ENCODE measurements around the gene KIZ. TPM values are rescaled to one million over a fixed set of nuclear protein-coding genes. Genes with fewer than 3 reads are reported as not detected.

The KIZ gene
- total RNA-seq, 1 experiment from 2014 or later = 17.6 TPM

DNA sequence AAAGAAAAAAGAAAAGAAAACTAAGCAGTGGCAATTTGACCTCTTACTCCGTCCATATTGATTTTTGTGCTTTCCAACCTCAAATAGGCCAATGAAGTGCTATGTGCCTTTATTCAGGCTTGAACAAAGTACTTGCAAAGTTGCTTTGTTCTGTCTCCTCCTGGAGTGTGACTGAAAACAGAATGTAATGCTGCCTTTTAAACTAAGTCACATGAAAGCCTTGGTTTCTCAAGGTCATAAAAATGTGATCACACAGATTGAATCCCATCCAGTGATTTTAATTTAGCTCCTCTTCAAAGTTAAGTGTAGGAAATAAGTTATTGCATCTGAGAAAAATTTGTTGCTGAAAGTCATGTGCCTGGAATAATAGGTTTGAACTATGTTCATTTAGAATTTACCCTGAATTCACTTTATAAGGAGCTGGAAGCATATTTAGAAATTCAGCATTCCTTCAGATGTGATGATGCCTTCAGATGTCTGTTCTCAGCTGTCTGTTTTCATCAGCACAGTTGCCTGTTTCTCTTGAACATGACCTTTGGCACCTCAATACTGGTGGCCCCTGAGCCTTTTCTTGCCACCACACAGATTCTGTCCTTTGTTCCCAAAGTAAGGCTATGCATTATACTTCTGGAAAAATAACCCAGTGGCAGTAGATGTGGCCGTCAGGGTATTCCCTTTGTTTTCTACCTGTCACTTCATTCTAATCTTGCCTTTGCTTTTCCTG is 48.8 kb downstream of the KIZ start:
- RAD21 ChIA-PET (ENCODE audit: low non-redundant PET in 1 of 2, low total read pairs in 2 of 2, uncharacterized antibody in 2 of 2, unreplicated experiment in 2 of 2) = no interaction called here
- TF ChIP-seq ELF1 (IDR thresholded peaks at IDR 0.05; ENCODE audit: borderline replicate concordance, low read depth) (no peak), EZH2phosphoT487 (IDR thresholded peaks at IDR 0.05; ENCODE audit: borderline replicate concordance) (no peak), YY1 (IDR thresholded peaks at IDR 0.05; ENCODE audit: extremely low read depth, insufficient replicate concordance, low read depth, low read length) (no peak), RAD21 (IDR thresholded peaks at IDR 0.05; ENCODE audit: low read depth) (no peak), EGR1 (IDR thresholded peaks at IDR 0.05; ENCODE audit: low read depth) (no peak), TCF7L2 (IDR thresholded peaks at IDR 0.05; ENCODE audit: borderline replicate concordance, extremely low read depth, insufficient read depth, insufficient read length) (no peak), CEBPB (IDR thresholded peaks at IDR 0.05; ENCODE audit: low read depth) (no peak), JUND (IDR thresholded peaks at IDR 0.05) (no peak), POLR2A (IDR thresholded peaks at IDR 0.05; ENCODE audit: borderline replicate concordance, extremely low read depth, insufficient read depth, insufficient read length) (no peak)
- TF ChIP-seq, protein P1, sequence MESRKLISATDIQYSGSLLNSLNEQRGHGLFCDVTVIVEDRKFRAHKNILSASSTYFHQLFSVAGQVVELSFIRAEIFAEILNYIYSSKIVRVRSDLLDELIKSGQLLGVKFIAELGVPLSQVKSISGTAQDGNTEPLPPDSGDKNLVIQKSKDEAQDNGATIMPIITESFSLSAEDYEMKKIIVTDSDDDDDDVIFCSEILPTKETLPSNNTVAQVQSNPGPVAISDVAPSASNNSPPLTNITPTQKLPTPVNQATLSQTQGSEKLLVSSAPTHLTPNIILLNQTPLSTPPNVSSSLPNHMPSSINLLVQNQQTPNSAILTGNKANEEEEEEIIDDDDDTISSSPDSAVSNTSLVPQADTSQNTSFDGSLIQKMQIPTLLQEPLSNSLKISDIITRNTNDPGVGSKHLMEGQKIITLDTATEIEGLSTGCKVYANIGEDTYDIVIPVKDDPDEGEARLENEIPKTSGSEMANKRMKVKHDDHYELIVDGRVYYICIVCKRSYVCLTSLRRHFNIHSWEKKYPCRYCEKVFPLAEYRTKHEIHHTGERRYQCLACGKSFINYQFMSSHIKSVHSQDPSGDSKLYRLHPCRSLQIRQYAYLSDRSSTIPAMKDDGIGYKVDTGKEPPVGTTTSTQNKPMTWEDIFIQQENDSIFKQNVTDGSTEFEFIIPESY (IDR thresholded peaks at IDR 0.05; ENCODE audit: extremely low read depth, insufficient replicate concordance, low read length) = no peak
- TF ChIP-seq, protein P2, sequence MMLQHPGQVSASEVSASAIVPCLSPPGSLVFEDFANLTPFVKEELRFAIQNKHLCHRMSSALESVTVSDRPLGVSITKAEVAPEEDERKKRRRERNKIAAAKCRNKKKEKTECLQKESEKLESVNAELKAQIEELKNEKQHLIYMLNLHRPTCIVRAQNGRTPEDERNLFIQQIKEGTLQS (IDR thresholded peaks at IDR 0.05) = no peak
- TF ChIP-seq, protein P3, sequence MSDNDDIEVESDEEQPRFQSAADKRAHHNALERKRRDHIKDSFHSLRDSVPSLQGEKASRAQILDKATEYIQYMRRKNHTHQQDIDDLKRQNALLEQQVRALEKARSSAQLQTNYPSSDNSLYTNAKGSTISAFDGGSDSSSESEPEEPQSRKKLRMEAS (IDR thresholded peaks at IDR 0.05) = no peak
- TF ChIP-seq, protein P4, sequence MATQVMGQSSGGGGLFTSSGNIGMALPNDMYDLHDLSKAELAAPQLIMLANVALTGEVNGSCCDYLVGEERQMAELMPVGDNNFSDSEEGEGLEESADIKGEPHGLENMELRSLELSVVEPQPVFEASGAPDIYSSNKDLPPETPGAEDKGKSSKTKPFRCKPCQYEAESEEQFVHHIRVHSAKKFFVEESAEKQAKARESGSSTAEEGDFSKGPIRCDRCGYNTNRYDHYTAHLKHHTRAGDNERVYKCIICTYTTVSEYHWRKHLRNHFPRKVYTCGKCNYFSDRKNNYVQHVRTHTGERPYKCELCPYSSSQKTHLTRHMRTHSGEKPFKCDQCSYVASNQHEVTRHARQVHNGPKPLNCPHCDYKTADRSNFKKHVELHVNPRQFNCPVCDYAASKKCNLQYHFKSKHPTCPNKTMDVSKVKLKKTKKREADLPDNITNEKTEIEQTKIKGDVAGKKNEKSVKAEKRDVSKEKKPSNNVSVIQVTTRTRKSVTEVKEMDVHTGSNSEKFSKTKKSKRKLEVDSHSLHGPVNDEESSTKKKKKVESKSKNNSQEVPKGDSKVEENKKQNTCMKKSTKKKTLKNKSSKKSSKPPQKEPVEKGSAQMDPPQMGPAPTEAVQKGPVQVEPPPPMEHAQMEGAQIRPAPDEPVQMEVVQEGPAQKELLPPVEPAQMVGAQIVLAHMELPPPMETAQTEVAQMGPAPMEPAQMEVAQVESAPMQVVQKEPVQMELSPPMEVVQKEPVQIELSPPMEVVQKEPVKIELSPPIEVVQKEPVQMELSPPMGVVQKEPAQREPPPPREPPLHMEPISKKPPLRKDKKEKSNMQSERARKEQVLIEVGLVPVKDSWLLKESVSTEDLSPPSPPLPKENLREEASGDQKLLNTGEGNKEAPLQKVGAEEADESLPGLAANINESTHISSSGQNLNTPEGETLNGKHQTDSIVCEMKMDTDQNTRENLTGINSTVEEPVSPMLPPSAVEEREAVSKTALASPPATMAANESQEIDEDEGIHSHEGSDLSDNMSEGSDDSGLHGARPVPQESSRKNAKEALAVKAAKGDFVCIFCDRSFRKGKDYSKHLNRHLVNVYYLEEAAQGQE (IDR thresholded peaks at IDR 0.05; ENCODE audit: low read depth) = no peak
- CTCF ChIA-PET = no interaction called here
- Histone ChIP-seq H3K79me2 (ENCODE audit: insufficient read depth, low read length) (no peaks in the 10 kb centered on the region), H2AFZ (ENCODE audit: low read depth, low read length, poor library complexity, severe bottlenecking) (no peak overlapping the region), H3K9ac (ENCODE audit: low read length) (no peak overlapping the region), H3K9me3 (ENCODE audit: control insufficient read depth in 1 of 2, insufficient read depth in 1 of 2, low read depth in 1 of 2, low read length in 2 of 2) (peaks cover 0 to 10% of the 10 kb centered on the region in 2 experiments; a peak in 2 of 4 replicates), H3K4me3 (replicated peaks in 1 of 2; ENCODE audit: low read depth in 1 of 2, low read length in 2 of 2) (no peak overlapping the region), H4K20me1 (ENCODE audit: insufficient read depth) (no peaks in the 10 kb centered on the region), H3K27me3 (ENCODE audit: insufficient read depth, low read length) (no peaks in the 10 kb centered on the region), H3K9me2 (ENCODE audit: insufficient read depth) (no peaks in the 10 kb centered on the region), H3K4me1 (ENCODE audit: control insufficient read depth in 1 of 2, insufficient read depth in 2 of 2, low read length in 2 of 2) (no peaks in the 10 kb centered on the region), H3K27ac (ENCODE audit: low read depth, low read length) (no peak overlapping the region), H3K36me3 (ENCODE audit: control insufficient read depth in 1 of 2, insufficient read depth in 2 of 2, low read length in 2 of 2) (no peaks in the 10 kb centered on the region), H3K4me2 (ENCODE audit: low read length) (no peak overlapping the region)
- intact Hi-C loops (cut with micrococcal nuclease) = no loop called here
- no peak for DNase-seq (ENCODE audit: low read depth, low spot score)
- POLR2A ChIA-PET = no interaction called here
- BruUV-seq (replicated peaks) = no TSS peak
- no peak for ATAC-seq
